Measurements from ENCODE around the gene TOMM6.

The TOMM6 gene

DNA sequence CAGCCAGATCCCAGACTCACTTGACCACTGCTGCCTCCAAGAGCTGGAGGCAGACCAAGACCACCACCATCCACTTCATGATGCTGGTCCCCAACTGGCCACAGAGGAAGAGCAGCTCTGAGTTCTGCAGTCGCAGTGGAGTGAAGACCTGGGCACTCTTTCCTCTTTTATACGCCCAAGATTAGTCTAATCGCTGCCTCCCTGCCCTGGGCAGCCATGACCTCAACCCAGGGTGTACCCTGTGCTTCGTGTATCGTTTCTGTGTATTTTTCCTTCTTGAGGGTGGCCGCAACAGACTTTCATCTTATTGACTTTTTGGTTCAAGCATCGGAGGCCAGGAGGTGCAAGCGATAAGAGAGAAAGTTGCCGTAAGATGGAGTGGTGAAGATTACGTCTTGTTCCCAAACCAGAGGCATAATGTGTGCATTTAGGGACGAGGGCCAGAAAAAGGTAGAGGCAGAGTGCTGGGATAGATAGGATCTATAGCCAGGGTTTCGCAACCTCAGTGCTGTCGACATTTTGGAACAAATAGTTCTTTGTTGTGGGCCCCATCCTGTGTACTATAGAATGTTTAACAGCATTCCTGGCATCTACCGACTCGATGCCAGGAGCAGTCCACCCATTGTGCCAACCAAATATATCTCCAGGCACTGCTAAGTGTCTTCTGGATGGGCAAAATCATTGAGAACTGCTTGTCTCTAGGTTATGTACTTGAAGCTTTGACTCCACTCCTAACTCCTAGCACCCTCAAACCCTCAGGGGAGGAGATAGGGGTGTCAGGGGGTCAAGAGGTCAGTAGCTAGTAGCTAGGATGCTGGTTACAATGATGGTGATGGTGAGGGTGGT, 40.0 kb upstream of the TOMM6 start, which contains the start of gene PGC:
Gene PGC (minus strand): TSS at position 142 of the 846 bp plus-strand sequence. CDS start 63 bp downstream, at position 79.
- H2AFZ ChIP-seq (ENCODE audit: low read depth, low read length), result no peak within 1 kb of the TSS
- H3K4me3 ChIP-seq (ENCODE audit: low read length), result no peak within 1 kb of the TSS
- H3K27ac ChIP-seq (ENCODE audit: low read length), result no peak within 1 kb of the TSS

DNA sequence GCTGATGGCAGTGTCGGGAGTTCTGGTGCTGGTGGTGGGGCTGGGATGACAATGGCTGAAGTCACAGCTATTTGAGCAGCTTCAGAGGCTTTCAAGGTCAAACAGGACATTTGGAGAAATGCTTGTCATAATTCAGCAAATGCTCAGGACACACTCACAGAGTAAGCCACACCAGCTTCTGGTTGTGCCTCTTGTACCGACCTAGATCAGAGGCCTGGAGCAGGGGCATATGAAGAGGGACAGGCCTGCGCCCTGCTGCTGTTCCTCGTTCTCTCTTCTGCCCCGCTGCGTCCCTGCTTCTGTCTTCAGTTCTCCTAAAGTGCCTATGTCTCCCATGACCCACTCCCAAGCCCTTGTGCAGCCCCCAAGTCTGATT, 39.4 kb upstream of the TOMM6 start:
- H3K36me3 ChIP-seq (replicated peaks; ENCODE audit: low read depth, low read length), result no peaks in the 10 kb centered on the region
- no peaks in the 10 kb centered on the region for H3K27me3 ChIP-seq (ENCODE audit: low read depth, low read length)
- no peak overlapping the region for H2AFZ ChIP-seq (ENCODE audit: low read depth, low read length)
- H3K27ac ChIP-seq (ENCODE audit: low read length), result no peak overlapping the region
- no peaks in the 10 kb centered on the region for H3K79me2 ChIP-seq (ENCODE audit: low read length)
- no peak overlapping the region for H3K4me2 ChIP-seq (ENCODE audit: low read length)
- no peak for TF ChIP-seq EZH2phosphoT487 (IDR thresholded peaks at IDR 0.05; ENCODE audit: low read depth)
- TF ChIP-seq, protein P1, sequence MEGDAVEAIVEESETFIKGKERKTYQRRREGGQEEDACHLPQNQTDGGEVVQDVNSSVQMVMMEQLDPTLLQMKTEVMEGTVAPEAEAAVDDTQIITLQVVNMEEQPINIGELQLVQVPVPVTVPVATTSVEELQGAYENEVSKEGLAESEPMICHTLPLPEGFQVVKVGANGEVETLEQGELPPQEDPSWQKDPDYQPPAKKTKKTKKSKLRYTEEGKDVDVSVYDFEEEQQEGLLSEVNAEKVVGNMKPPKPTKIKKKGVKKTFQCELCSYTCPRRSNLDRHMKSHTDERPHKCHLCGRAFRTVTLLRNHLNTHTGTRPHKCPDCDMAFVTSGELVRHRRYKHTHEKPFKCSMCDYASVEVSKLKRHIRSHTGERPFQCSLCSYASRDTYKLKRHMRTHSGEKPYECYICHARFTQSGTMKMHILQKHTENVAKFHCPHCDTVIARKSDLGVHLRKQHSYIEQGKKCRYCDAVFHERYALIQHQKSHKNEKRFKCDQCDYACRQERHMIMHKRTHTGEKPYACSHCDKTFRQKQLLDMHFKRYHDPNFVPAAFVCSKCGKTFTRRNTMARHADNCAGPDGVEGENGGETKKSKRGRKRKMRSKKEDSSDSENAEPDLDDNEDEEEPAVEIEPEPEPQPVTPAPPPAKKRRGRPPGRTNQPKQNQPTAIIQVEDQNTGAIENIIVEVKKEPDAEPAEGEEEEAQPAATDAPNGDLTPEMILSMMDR (IDR thresholded peaks at IDR 0.05; ENCODE audit: low read depth, low read length), result no peak
- H3K9me3 ChIP-seq (ENCODE audit: insufficient read depth, low read length), result no peaks in the 10 kb centered on the region
- H3K4me1 ChIP-seq (ENCODE audit: low read length), result no peaks in the 10 kb centered on the region
- no peak overlapping the region for H3K9ac ChIP-seq (ENCODE audit: low read length)
- no peak overlapping the region for H3K4me3 ChIP-seq (ENCODE audit: low read length)
- no peaks in the 10 kb centered on the region for H4K20me1 ChIP-seq (ENCODE audit: insufficient read depth, low read length)

More for the DNA sequence above, 40.0 kb upstream of the TOMM6 start, which contains the start of gene PGC:
- no peaks in the 10 kb centered on the region for H3K36me3 ChIP-seq (replicated peaks; ENCODE audit: low read depth, low read length)
- H3K9me3 ChIP-seq (ENCODE audit: insufficient read depth, low read length), result no peaks in the 10 kb centered on the region
- no peak within 1 kb of the TSS for H3K9ac ChIP-seq (ENCODE audit: low read length)
- no peaks in the 10 kb centered on the region for H3K4me1 ChIP-seq (ENCODE audit: low read length)
- no peak within 1 kb of the TSS for H3K4me2 ChIP-seq (ENCODE audit: low read length)
- H3K27me3 ChIP-seq (ENCODE audit: low read depth, low read length), result no peaks in the 10 kb centered on the region
- TF ChIP-seq EZH2phosphoT487 (IDR thresholded peaks at IDR 0.05; ENCODE audit: low read depth), result no peak
- TF ChIP-seq, protein P1 (IDR thresholded peaks at IDR 0.05; ENCODE audit: low read depth, low read length), result no peak
- no peaks in the 10 kb centered on the region for H4K20me1 ChIP-seq (ENCODE audit: insufficient read depth, low read length)
- no peaks in the 10 kb centered on the region for H3K79me2 ChIP-seq (ENCODE audit: low read length)

DNA sequence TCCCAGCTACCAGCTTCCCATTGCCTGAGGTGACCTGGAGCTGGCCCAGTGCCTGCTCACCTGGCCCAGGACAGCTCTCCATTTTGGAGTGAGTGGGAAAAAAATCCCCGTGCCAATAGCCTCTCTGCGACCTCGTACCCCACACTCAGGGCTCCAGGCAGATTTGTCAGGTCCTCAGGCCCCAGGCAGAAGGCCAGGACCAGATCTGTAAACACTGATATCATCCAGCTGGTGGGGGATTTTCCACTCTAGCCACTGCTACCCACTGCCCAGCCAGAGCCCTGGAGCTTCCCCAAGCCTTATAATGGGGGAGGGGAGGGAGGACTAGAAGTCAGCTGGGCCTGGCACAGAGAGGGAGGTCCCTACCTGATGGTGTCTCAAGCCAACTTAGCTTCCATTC, 39.0 kb upstream of the TOMM6 start:
- Histone ChIP-seq H2AFZ (ENCODE audit: low read depth, low read length) (no peak overlapping the region), H4K20me1 (ENCODE audit: insufficient read depth, low read length) (no peaks in the 10 kb centered on the region), H3K27me3 (ENCODE audit: low read depth, low read length) (peaks cover 3% of the 10 kb centered on the region; the same call in 1 of the 2 replicates), H3K9me3 (ENCODE audit: insufficient read depth, low read length) (no peaks in the 10 kb centered on the region), H3K4me3 (ENCODE audit: low read length) (no peak overlapping the region), H3K9ac (ENCODE audit: low read length) (no peak overlapping the region), H3K4me2 (ENCODE audit: low read length) (no peak overlapping the region), H3K36me3 (replicated peaks; ENCODE audit: low read depth, low read length) (no peaks in the 10 kb centered on the region), H3K27ac (ENCODE audit: low read length) (no peak overlapping the region), H3K79me2 (ENCODE audit: low read length) (no peaks in the 10 kb centered on the region), H3K4me1 (ENCODE audit: low read length) (no peaks in the 10 kb centered on the region)
- TF ChIP-seq, protein P1 (IDR thresholded peaks at IDR 0.05; ENCODE audit: low read depth, low read length), result no peak
- no peak for TF ChIP-seq EZH2phosphoT487 (IDR thresholded peaks at IDR 0.05; ENCODE audit: low read depth)

DNA sequence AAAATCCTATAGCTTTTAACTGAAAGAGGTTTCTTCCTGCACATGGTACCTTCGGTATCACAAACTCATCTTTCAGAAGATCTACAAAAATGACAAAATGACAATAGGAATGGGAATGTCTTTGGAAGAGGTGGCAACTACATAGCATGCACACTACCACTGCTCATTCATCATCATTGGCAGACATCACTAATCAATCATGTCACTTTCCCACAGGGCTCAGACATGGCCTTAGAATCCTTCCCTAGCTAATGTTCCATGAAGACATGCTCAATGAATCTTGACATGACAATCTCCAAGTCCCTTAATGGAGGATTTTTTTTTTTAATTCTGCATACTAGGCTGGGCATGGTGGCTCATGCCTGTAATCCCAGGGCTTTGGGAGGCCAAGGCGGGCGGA, 37.1 kb upstream of the TOMM6 start:
- Histone ChIP-seq H3K4me3 (ENCODE audit: low read length) (no peak overlapping the region), H2AFZ (ENCODE audit: low read depth, low read length) (no peak overlapping the region), H3K79me2 (ENCODE audit: low read length) (no peaks in the 10 kb centered on the region), H3K27ac (ENCODE audit: low read length) (no peak overlapping the region), H4K20me1 (ENCODE audit: insufficient read depth, low read length) (no peaks in the 10 kb centered on the region), H3K4me2 (ENCODE audit: low read length) (no peak overlapping the region), H3K27me3 (ENCODE audit: low read depth, low read length) (peaks cover 13% of the 10 kb centered on the region), H3K4me1 (ENCODE audit: low read length) (no peaks in the 10 kb centered on the region), H3K36me3 (replicated peaks; ENCODE audit: low read depth, low read length) (no peaks in the 10 kb centered on the region), H3K9me3 (ENCODE audit: insufficient read depth, low read length) (no peaks in the 10 kb centered on the region), H3K9ac (ENCODE audit: low read length) (no peak overlapping the region)
- TF ChIP-seq EZH2phosphoT487 (IDR thresholded peaks at IDR 0.05; ENCODE audit: low read depth), result no peak
- TF ChIP-seq, protein P1 (IDR thresholded peaks at IDR 0.05; ENCODE audit: low read depth, low read length), result no peak
